Thyroid gland (tissue), 4 donors: Measurements from ENCODE around the gene PRLH.

Source experiments
- POLR2A ChIP-seq, 2 donors: fragments of 450-650 bp; IDR thresholded peaks; one replicate each; pipeline ENCODE4 v1.6.1; 2017; ENCODE audit warnings: antibody characterized with exemption in 2 of 2, mild to moderate bottlenecking in 2 of 2, moderate library complexity in 1 of 2
- TF ChIP-seq, protein P1 (sequence below), 6 experiments: fragments of 200-600 bp in 3 of 6; fragments of 450-650 bp in 3 of 6; sonication (generic) in 3 of 6; IDR thresholded peaks; one replicate each; pipeline ENCODE4 v1.5.1; 2016 to 2019; ENCODE audit warnings: antibody characterized with exemption in 6 of 6, mild to moderate bottlenecking in 2 of 6, inconsistent platforms in 1 of 6, moderate library complexity in 1 of 6

DNA sequence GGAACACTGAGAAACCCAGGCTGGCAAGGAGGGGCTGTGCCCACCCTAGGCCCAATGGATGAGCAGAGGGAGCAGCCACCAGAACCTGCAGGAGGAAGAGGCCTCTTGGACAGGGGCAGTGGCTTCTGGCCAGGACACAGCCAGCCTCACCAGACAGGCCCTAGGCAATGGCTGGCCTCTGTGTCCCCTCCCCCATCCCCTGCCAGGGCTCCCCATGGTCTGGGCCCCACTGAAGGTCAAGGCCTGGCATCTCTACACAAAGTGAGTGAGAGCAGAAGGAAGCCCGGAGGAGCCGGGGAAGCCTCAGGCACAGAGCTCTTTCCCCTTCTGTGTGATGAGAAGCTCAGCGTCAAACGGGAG lies 6.3 kb downstream of the PRLH start:
- TF ChIP-seq, protein P1, sequence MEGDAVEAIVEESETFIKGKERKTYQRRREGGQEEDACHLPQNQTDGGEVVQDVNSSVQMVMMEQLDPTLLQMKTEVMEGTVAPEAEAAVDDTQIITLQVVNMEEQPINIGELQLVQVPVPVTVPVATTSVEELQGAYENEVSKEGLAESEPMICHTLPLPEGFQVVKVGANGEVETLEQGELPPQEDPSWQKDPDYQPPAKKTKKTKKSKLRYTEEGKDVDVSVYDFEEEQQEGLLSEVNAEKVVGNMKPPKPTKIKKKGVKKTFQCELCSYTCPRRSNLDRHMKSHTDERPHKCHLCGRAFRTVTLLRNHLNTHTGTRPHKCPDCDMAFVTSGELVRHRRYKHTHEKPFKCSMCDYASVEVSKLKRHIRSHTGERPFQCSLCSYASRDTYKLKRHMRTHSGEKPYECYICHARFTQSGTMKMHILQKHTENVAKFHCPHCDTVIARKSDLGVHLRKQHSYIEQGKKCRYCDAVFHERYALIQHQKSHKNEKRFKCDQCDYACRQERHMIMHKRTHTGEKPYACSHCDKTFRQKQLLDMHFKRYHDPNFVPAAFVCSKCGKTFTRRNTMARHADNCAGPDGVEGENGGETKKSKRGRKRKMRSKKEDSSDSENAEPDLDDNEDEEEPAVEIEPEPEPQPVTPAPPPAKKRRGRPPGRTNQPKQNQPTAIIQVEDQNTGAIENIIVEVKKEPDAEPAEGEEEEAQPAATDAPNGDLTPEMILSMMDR (IDR thresholded peaks at IDR 0.05), result no peak
- TF ChIP-seq POLR2A (IDR thresholded peaks at IDR 0.05), result no peak
